Ramos (cell line): Measurements from ENCODE around the gene TEDC1.

Experiments used
- in situ Hi-C: fragments of 300-500 bp; cut with MboI; formaldehyde crosslinking; loops from one replicate; pipeline ENCODE4 v1.14.3; 2022; ENCODE audit warnings: low sequenced_read_pairs; ENCODE audit not compliant: unreplicated experiment

TEDC1 gene

DNA sequence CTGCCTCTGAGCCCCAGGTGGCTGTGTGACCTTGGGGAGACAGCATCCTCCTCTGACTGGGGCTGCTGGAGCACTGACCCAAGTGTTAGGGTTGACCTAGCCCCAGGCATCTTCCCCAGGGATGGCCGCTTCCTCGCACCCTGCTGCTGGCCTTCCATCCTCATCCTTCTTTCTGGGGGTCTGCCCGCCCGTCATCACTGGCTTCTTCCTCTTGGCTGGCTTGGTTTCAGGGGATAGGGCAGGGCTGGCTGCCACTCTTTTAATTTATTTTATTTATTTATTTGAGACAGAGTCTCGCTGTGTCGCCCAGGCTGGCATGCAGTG is 3.5 kb downstream of the TEDC1 start:
- in situ Hi-C loops, result no loop called here

DNA sequence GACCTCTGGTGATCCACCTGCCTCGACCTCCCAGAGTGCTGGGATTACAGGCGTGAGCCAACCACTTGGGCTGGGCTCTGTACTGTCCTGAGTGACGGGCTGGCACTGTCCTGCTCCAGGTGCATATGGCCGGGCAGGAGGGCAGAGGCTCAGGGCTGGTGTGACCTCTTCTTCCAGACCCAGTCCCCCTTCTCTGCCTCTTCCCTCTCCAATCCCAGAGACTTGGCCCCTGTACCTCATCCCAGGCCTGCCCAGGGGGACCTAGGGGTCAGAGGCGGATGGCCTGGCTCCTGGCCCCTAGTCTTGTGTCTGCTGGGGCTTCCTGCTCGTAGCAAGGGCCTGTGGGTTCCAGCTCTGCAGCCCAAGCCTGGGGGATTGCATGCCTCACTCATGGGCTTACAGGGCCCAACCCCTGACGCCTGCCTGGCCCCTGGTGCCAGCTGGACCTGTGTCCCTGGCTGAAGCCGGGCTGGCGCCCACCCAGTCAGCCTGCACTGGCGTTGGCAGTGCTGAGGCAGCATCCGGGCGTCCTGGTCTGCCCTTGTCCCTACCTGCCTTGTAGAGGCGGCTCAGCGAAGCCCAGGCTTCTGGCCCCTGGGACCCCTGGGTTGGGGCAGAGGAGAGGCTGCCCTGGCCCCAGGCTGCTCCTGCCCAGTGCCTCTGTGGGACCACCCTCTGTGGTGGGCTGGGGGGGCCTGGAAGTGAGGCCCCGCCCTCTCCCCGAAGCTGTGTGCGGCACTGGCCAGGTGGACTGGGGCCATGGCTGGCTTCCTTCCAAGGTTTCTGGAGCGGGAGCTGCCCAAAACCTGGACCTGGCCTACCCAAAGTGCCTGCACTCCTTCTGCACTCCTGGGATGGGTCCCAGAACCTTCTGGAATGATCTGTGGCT is 4.3 kb downstream of the TEDC1 start:
- in situ Hi-C loops, result no loop called here

GRCh38 chr14:105495990-105496830 is 5.2 kb downstream of the TEDC1 start:
- in situ Hi-C loops, result no loop called here

GRCh38 chr14:105496831-105497591 is 6.0 kb downstream of the TEDC1 start:
- in situ Hi-C loops, result no loop called here

DNA sequence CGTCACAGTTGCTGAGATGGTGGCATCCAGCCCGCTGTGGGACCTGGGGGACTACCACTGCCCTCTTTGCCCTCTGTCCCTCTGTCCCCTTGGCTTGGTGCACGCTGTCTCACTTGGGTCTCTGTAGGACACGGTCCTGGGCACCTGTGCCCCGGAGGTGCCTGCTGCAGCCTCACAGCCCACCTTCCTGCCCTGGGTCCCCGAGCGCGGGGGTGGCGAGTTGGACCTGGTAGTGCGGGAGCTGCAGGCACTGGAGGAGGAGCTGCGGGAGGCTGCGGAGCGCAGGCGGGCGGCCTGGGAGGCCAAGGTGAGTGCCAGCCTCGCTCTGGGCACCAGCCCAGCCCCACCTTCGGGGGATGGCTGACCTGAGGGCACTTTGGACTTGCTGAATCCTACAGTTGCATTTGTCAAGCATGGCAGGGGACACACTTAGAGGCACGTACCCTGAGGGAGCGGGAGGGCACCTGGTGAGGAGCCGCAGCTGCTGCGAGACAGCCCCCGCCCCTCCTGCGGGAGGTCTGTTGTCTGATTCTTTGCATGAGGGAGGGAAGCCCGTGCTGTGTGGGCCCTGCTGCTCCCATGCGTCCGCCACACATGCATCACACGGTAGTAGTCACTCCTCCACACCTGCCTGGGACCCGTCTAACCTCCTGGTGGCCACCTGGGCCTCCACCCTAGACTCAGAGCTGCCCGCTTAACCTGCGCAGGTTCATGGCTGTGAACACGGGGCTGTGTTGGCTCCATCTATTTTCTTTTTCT is 6.8 kb downstream of the TEDC1 start:
- in situ Hi-C loops, result no loop called here

GRCh38 chr14:105498430-105499255 is 7.6 kb downstream of the TEDC1 start:
- in situ Hi-C loops, result no loop called here

DNA sequence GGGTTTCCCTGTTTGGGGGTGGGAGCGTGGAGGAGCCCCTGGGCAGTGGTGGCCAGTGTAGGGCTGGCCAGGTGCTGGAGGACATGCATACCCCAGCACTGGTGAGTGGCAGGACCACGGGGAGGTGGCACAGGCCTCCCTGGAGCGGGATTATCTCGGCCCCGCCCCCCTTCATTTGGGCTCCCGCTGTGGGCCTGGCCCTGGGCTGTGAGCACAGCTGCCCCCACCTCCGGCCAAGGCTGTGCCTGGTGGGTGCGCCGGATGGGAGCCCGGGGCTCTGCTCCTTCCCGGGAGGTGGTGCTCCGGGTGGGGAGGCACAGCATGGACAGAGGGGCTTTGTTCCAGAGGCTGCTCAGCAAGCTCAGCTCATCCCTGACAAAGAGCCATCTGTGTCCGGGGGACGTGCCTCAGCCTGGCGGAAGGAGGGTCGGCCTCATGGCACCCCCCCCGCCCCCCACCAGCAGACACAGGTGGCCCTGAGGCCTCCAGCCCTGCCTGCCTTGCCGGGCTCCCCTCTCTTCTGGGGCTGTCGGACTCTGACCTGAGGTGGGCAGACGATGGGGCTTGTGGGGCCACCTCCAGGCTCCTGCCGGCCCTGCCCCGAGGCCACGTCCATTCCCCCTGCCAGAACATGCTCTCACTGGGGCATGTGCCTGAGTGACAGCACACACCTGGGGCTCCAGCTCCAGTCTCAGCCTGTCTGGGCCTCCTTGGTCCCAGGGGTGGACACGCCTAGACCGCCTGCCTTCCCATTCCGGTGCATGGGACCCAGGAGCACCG is 8.4 kb downstream of the TEDC1 start:
- in situ Hi-C loops, result no loop called here

- in situ Hi-C loops, result no loop called here
These were observed 9.1 kb downstream of the TEDC1 start for GRCh38 chr14:105500036-105500725.

DNA sequence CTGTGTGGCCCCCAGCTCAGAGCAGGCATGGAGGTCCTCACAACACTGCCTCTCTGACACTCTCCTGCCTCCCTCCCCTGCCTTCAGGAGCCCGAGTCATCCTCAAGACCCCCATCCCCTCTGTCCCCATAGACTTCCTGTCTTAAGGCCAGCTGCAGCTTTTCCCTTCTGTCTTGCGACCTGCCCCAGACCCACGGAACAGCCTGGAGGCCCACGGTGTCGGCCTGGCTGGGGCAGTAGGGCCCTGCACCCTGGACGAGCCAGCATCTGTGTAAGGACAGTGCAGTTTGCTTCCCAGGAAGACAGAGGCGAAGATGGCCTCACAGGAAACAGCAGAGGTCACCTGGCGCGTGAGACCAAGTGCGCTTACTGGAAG is 9.7 kb downstream of the TEDC1 start:
- in situ Hi-C loops, result no loop called here

DNA sequence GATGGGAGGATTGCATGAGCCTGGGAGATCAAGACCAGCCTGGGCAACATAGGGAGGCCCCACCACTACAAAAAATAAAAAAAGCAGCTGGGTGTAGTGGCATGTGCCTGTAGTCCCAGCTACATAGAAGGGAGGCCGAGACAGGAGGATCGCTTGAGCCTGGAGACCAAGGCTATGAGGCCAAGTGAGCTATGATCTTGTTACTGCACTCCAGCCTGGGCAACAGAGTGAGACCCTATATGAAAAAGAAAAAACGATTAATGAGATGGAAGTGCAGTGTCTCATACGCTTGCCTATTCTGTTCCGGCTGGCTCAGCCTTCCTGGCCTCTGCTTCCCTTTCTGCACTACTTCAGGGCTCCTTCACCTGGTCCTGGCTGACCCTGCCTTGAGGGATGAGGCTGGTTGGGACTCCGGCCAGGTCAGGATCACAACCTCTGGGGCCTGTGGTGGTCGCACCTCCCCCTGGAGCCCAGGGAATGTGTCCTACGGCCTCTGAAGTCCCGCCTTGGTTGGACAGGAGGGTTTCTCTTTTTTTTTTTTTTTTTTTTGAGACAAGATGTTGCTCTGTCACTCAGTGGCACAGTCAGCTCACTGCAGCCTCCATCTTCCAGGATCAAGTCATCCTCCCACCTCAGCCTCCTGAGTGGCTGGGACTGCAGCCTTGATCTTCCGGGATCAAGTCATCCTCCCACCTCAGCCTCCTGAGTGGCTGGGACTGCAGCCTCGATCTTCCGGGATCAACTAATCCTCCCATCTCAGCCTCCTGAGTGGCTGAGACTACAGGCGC is 10.7 kb downstream of the TEDC1 start:
- in situ Hi-C loops, result no loop called here

DNA sequence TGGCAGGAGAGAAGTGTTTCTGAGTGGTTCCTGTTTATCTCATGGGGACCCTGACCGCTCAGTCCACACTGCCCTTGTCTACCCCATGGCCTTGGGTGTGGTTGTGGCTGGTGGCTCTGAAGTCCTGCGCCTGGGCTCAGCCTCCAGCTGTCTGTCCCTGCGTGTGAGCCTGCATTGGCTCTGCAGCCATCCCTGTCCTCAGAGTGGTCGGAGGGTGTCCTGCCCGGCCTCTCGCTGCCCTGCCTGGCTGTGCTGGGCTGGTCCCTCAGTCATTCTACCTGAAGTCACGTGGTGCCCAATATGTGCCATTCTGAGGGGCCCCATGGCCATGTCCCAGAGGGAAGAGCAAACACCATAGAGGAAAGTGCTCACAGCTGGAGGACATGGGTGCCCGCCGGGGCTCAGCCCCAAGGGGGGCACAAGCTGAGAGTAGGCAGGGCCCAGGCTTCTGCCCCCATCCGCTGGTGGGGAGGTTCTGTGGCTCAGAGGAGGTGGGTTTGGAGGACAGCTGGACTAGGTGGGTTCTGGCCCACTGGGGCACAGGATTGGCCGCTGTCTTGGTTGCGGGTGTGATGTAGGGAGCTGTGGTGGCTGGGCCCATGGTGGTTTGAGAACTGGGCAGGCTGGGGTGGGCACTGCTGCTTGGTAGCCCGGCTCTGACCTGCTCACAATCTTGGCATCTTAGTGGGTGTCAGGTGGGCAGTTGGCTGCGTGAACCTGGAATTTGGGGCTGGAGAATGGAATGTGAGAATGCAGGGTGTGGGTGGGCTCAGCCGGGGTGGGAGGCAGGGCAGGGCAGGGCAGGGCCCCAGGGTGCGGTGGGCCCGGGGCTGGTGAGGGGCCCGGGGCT is 11.6 kb downstream of the TEDC1 start:
- in situ Hi-C loops, result no loop called here

- in situ Hi-C loops, result no loop called here
These were observed 12.2 kb downstream of the TEDC1 start for GRCh38 chr14:105503296-105503640.

- in situ Hi-C loops, result no loop called here
These were observed 13.1 kb downstream of the TEDC1 start for GRCh38 chr14:105503935-105504692.

GRCh38 chr14:105505101-105505500 is 14.1 kb downstream of the TEDC1 start:
- in situ Hi-C loops, result no loop called here

DNA sequence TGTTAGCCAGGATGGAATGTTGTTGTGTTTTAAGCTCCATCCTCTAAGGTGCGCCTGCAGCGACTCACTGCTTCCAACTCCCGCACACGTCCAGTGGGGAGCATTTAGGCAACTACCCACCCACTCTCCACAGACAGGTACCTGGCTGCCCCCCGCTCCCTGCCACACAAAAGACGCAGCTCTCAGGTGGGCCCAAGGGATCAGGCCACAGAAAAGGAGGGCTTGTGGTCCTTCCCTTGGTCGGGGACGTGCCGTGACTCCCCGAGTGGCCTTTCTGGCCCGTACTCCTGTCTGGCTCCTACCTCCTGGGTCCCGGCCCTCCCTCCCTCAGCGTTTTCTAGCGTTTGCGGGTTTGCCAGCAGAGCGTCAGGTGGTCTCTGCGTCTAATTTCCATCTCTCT is 16.2 kb downstream of the TEDC1 start:
- in situ Hi-C loops, result no loop called here

GRCh38 chr14:105508069-105508468 is 17.0 kb downstream of the TEDC1 start:
- in situ Hi-C loops, result no loop called here
